PC-3 (cell line): Measurements from ENCODE around the gene CISTR. TPM values are rescaled to one million over a fixed set of nuclear protein-coding genes. Genes with fewer than 3 reads are reported as not detected.
A peak's percentile ranks its signal among the peaks of the same experiment; 100 is the strongest.

Experiments
- ATAC-seq: fragments of 200-7000 bp; cut with Tn5 transposase; 2 replicates; pipeline ENCODE4 v1.9.1; 2020; ENCODE audit warnings: mild to moderate bottlenecking, moderate library complexity
- BruUV-seq: library from RNA; stranded (reverse); fragments of 400-500 nt; replicated peaks from 2 replicates; lab custom pipeline; 2021; lab: Mats Ljungman, UMichigan
- CTCF ChIA-PET: fragments of 300-600 bp; sonication (Branson Sonifier 250); formaldehyde crosslinking; loops from one replicate; lab custom pipeline; 2022; ENCODE audit warnings: antibody characterized with exemption; lab: Charles Lee
- POLR2A ChIA-PET: fragments of 300-600 bp; sonication (Branson Sonifier 250); formaldehyde crosslinking; loops from one replicate; lab custom pipeline; 2022; ENCODE audit warnings: antibody characterized with exemption; ENCODE audit not compliant: unreplicated experiment; lab: Charles Lee
- DNase-seq: peaks from one replicate; pipeline ENCODE4 v3.0.0-alpha.2; 2015
- H2AFZ ChIP-seq: fragments of 300-600 bp; sonication (generic); 2 replicates; pipeline ENCODE4 v1.6.0; 2016; ENCODE audit warnings: antibody characterized with exemption, low read length
- H3F3A ChIP-seq: fragments of 300-600 bp; sonication (generic); one replicate; pipeline ENCODE4 v1.6.0; 2017; ENCODE audit warnings: antibody characterized with exemption, low read length, control low read depth, mild to moderate bottlenecking; ENCODE audit not compliant: unreplicated experiment
- H3K27ac ChIP-seq: fragments of 300-600 bp; sonication (generic); 2 replicates; pipeline ENCODE4 v1.5.1; 2016; ENCODE audit warnings: mild to moderate bottlenecking, low read length
- H3K27me3 ChIP-seq: fragments of 300-600 bp; sonication (generic); 2 replicates; pipeline ENCODE4 v1.6.1; 2016; ENCODE audit warnings: low read length, mixed read lengths
- H3K36me3 ChIP-seq: fragments of 300-600 bp; sonication (generic); 2 replicates; pipeline ENCODE4 v1.6.1; 2016; ENCODE audit warnings: low read depth, mixed run types, low read length, mixed read lengths
- H3K4me1 ChIP-seq: fragments of 300-600 bp; sonication (generic); 2 replicates; pipeline ENCODE4 v1.5.1; 2016; ENCODE audit warnings: low read length; ENCODE audit not compliant: insufficient read depth
- H3K4me2 ChIP-seq: fragments of 300-600 bp; sonication (generic); 2 replicates; pipeline ENCODE4 v1.6.0; 2016; ENCODE audit warnings: low read length
- H3K4me3 ChIP-seq: fragments of 300-600 bp; sonication (generic); 2 replicates; pipeline ENCODE4 v1.5.1; 2016; ENCODE audit warnings: mild to moderate bottlenecking, low read length, mixed read lengths
- H3K79me2 ChIP-seq: fragments of 300-600 bp; sonication (generic); 2 replicates; pipeline ENCODE4 v1.6.1; 2017; ENCODE audit warnings: low read length, mixed read lengths
- H3K9ac ChIP-seq: fragments of 300-600 bp; sonication (generic); 2 replicates; pipeline ENCODE4 v1.6.0; 2016; ENCODE audit warnings: mild to moderate bottlenecking, low read length
- H3K9me2 ChIP-seq: fragments of 300-600 bp; sonication (generic); replicated peaks from 2 replicates; pipeline ENCODE4 v1.6.1; 2016; ENCODE audit warnings: mixed run types, low read length, mixed read lengths
- H3K9me3 ChIP-seq: fragments of 300-600 bp; sonication (generic); 2 replicates; pipeline ENCODE4 v1.6.1; 2016; ENCODE audit warnings: low read length, mixed read lengths
- H4K20me1 ChIP-seq: fragments of 300-600 bp; sonication (generic); 2 replicates; pipeline ENCODE4 v1.6.1; 2016; ENCODE audit warnings: low read length, mixed read lengths
- CTCF ChIP-seq: fragments of 300-600 bp; sonication (generic); conservative IDR thresholded peaks from 2 replicates; pipeline ENCODE4 v1.5.1; 2017; ENCODE audit warnings: antibody characterized with exemption, low read depth, mild to moderate bottlenecking, low read length
- EZH2 ChIP-seq: fragments of 300-600 bp; sonication (generic); IDR thresholded peaks from one replicate; pipeline ENCODE4 v1.6.1; 2017; ENCODE audit warnings: antibody characterized with exemption, mild to moderate bottlenecking, low read length; ENCODE audit not compliant: unreplicated experiment
- EZH2phosphoT487 ChIP-seq: fragments of 300-600 bp; sonication (generic); IDR thresholded peaks from 2 replicates; pipeline ENCODE4 v1.6.1; 2018; ENCODE audit warnings: mild to moderate bottlenecking, antibody characterized with exemption, low read length, borderline replicate concordance
- intact Hi-C: fragments of 100-400 bp; cut with micrococcal nuclease; formaldehyde crosslinking; loops from 2 replicates; pipeline ENCODE4 v1.9.0; 2023
- total RNA-seq: library from RNA; depleted of rRNA; stranded (reverse); fragments of >200 nt; gene quantifications from 2 replicates; pipeline ENCODE4 v1.2.3, GENCODE V29; 2014; rRNA removed

CISTR gene
- total RNA-seq, 1 experiment from 2014 or later = not detected

GRCh38 chr12:53696655-53697331 is 55.0 kb downstream of the CISTR start:
- intact Hi-C loops = no loop called here
- BruUV-seq = no TSS peak
- H3K4me3 ChIP-seq = no peak overlapping the region
- POLR2A ChIA-PET = no interaction called here
- H3K79me2 ChIP-seq = no peaks in the 10 kb centered on the region
- peak overlapping the region; percentile 23; the same call in 1 of the 2 replicates for H3K4me2 ChIP-seq
- DNase-seq = no peak
- no peaks in the 10 kb centered on the region for H3K36me3 ChIP-seq
- no peaks in the 10 kb centered on the region for H3F3A ChIP-seq
- 0 out of 2 replicates have a peak, but pooled peaks cover 4% of the 10 kb centered on the region for H3K27me3 ChIP-seq
- CTCF ChIA-PET = no interaction called here
- H2AFZ ChIP-seq = peak overlapping the region; percentile 58
- ATAC-seq = no peak
- H3K9me3 ChIP-seq = no peaks in the 10 kb centered on the region
- peaks cover 5% of the 10 kb centered on the region; the same call in 1 of the 2 replicates for H3K4me1 ChIP-seq
- TF ChIP-seq CTCF = no peak
- TF ChIP-seq EZH2 = no peak
- no peak for TF ChIP-seq EZH2phosphoT487
- H3K9me2 ChIP-seq = no peaks in the 10 kb centered on the region
- H3K9ac ChIP-seq = no peak overlapping the region
- H3K27ac ChIP-seq = no peak overlapping the region
- H4K20me1 ChIP-seq = no peaks in the 10 kb centered on the region

Other genes with a start within 250 kb of the CISTR start
- gene NPFF, start 244.5 kb downstream of the CISTR start, total RNA-seq = not detected in 2 replicates
- gene ATF7, start 125.6 kb downstream of the CISTR start, total RNA-seq = 7.9 and 14.2 TPM in 2 replicates
- 244 and 322 TPM in 2 replicates for gene ATP5MC2, start 75.9 kb downstream of the CISTR start, total RNA-seq
- 20.4 and 30.6 TPM in 2 replicates for gene CALCOCO1, start 24.5 kb downstream of the CISTR start, total RNA-seq
- 7.8 and 9.0 TPM in 2 replicates for gene HOXC13, start 186.9 kb upstream of the CISTR start, total RNA-seq
- gene HOXC12, start 202.9 kb upstream of the CISTR start, total RNA-seq = 0.33 and 1.2 TPM in 2 replicates
- 0.84 and 1.2 TPM in 2 replicates for gene HOXC11, start 221.1 kb upstream of the CISTR start, total RNA-seq
- gene HOTAIR, start 223.0 kb upstream of the CISTR start, total RNA-seq = 3.5 and 4.3 TPM in 2 replicates
- 0.69 and 2.9 TPM in 2 replicates for gene HOXC10, start 233.2 kb upstream of the CISTR start, total RNA-seq
- gene HOXC9, start 248.2 kb upstream of the CISTR start, total RNA-seq = 1.5 and 1.8 TPM in 2 replicates